PC-9 (cell line): ENCODE data around the gene CMIP. TPM values are rescaled to one million over a fixed set of nuclear protein-coding genes. Genes with fewer than 3 reads are reported as not detected.

Experiments used
- BruUV-seq: library from RNA; stranded (reverse); fragments of 400-500 nt; replicated peaks from 2 replicates; lab custom pipeline; 2021; lab: Mats Ljungman, UMichigan
- CTCF ChIA-PET: fragments of 300-600 bp; sonication (Branson Sonifier 250); formaldehyde crosslinking; loops from one replicate; lab custom pipeline; 2022; ENCODE audit warnings: antibody characterized with exemption; lab: Charles Lee
- POLR2A ChIA-PET: fragments of 300-600 bp; sonication (Branson Sonifier 250); formaldehyde crosslinking; loops from one replicate; lab custom pipeline; 2022; ENCODE audit warnings: antibody characterized with exemption; ENCODE audit not compliant: unreplicated experiment; lab: Charles Lee
- DNase-seq, 2 experiments: peaks; one replicate each; pipeline versions ENCODE4 v3.0.0 to v3.0.0-alpha.2; 2015 to 2022; ENCODE audit warnings: mixed read lengths in 1 of 2
- H2AFZ ChIP-seq: fragments of 200-600 bp; sonication (generic); 2 replicates; pipeline ENCODE4 v1.8.1; 2017; ENCODE audit warnings: antibody characterized with exemption
- H3F3A ChIP-seq: fragments of 200-600 bp; sonication (generic); 2 replicates; pipeline ENCODE4 v1.8.1; 2017; ENCODE audit warnings: antibody characterized with exemption, mild to moderate bottlenecking, low read depth; ENCODE audit not compliant: insufficient read depth
- H3K27ac ChIP-seq: fragments of 200-600 bp; sonication (generic); 2 replicates; pipeline ENCODE4 v1.6.1; 2016; ENCODE audit warnings: mixed run types
- H3K27me3 ChIP-seq: fragments of 200-600 bp; sonication (generic); 2 replicates; pipeline ENCODE4 v1.6.1; 2016; ENCODE audit warnings: low read depth, mixed run types; ENCODE audit not compliant: insufficient read depth
- H3K36me3 ChIP-seq: fragments of 200-600 bp; sonication (generic); 2 replicates; pipeline ENCODE4 v1.6.1; 2016; ENCODE audit warnings: low read depth, mixed run types
- H3K4me1 ChIP-seq: fragments of 200-600 bp; sonication (generic); replicated peaks from 2 replicates; pipeline ENCODE4 v1.6.1; 2016; ENCODE audit warnings: mixed run types; ENCODE audit not compliant: insufficient read depth
- H3K4me2 ChIP-seq: fragments of 200-600 bp; sonication (generic); 2 replicates; pipeline ENCODE4 v1.6.1; 2017; ENCODE audit warnings: mixed run types
- H3K4me3 ChIP-seq: fragments of 200-600 bp; sonication (generic); 2 replicates; pipeline ENCODE4 v1.6.1; 2016; ENCODE audit warnings: mixed run types
- H3K79me2 ChIP-seq: fragments of 200-600 bp; sonication (generic); 2 replicates; pipeline ENCODE4 v1.6.1; 2017; ENCODE audit warnings: low read depth, mixed run types
- H3K9me2 ChIP-seq: fragments of 200-600 bp; sonication (generic); 2 replicates; pipeline ENCODE4 v1.8.1; 2017; ENCODE audit warnings: mild to moderate bottlenecking; ENCODE audit not compliant: insufficient read depth
- H3K9me3 ChIP-seq: fragments of 200-600 bp; sonication (generic); 2 replicates; pipeline ENCODE4 v1.8.1; 2016; ENCODE audit warnings: low read depth; ENCODE audit not compliant: insufficient read depth
- H4K20me1 ChIP-seq: fragments of 200-600 bp; sonication (generic); 2 replicates; pipeline ENCODE4 v1.8.1; 2017; ENCODE audit not compliant: insufficient read depth
- CTCF ChIP-seq: fragments of 200-600 bp; sonication (generic); conservative IDR thresholded peaks from 2 replicates; pipeline ENCODE4 v1.6.1; 2017; ENCODE audit warnings: mixed run types, antibody characterized with exemption, mild to moderate bottlenecking, moderate library complexity
- EZH2 ChIP-seq: fragments of 200-600 bp; sonication (generic); IDR thresholded peaks from 2 replicates; pipeline ENCODE4 v1.8.0; 2017; ENCODE audit warnings: antibody characterized with exemption, low read depth
- intact Hi-C: fragments of 100-400 bp; cut with micrococcal nuclease; formaldehyde crosslinking; loops from one replicate; pipeline ENCODE4 v1.10.0; 2022; ENCODE audit not compliant: unreplicated experiment
- total RNA-seq: library from RNA; stranded (reverse); gene quantifications from 2 replicates; pipeline ENCODE4 v1.2.3, GENCODE V29; 2021

The CMIP gene
- total RNA-seq, 1 experiment from 2014 or later: 96.6 TPM

- no peak overlapping the region for H3K4me2 ChIP-seq
- CTCF ChIA-PET: no interaction called here
Measured at GRCh38 chr16:81469710-81470535, 25.3 kb downstream of the CMIP start.

GRCh38 chr16:81470796-81471636 lies 26.4 kb downstream of the CMIP start:
- no peak for DNase-seq
- Histone ChIP-seq H3K9me3 (no peaks in the 10 kb centered on the region), H3K36me3 (0 out of 2 replicates have a peak, but pooled peaks cover 6% of the 10 kb centered on the region), H2AFZ (no peak overlapping the region), H3K27me3 (no peaks in the 10 kb centered on the region), H3K9me2 (no peaks in the 10 kb centered on the region), H3K4me2 (no peak overlapping the region), H3K4me3 (no peak overlapping the region), H3F3A (peaks cover 29% of the 10 kb centered on the region; the same call in 1 of the 2 replicates), H4K20me1 (peaks cover 89% of the 10 kb centered on the region), H3K4me1 (no peaks in the 10 kb centered on the region), H3K79me2 (peaks cover 95% of the 10 kb centered on the region), H3K27ac (no peak overlapping the region)
- BruUV-seq: no TSS peak
- ChIA-PET POLR2A (no interaction called here), CTCF (no interaction called here)
- TF ChIP-seq EZH2: no peak
- no peak for TF ChIP-seq CTCF
- intact Hi-C loops: no loop called here

More at GRCh38 chr16:81469710-81470535, 25.3 kb downstream of the CMIP start:
- intact Hi-C loops: no loop called here
- no peaks in the 10 kb centered on the region for H3K4me1 ChIP-seq
- peaks cover 29% of the 10 kb centered on the region; the same call in 1 of the 2 replicates for H3F3A ChIP-seq
- no peaks in the 10 kb centered on the region for H3K27me3 ChIP-seq
- H3K27ac ChIP-seq: 0 out of 2 replicates have a peak overlapping the region, but pooled peaks have one; percentile 29
- POLR2A ChIA-PET: interaction anchor here (0.6 kb wide), 1 partner anchor 109 kb away, joined by 3 read pairs; no protein-coding TSS in a partner anchor
- H3K9me2 ChIP-seq: no peaks in the 10 kb centered on the region
- no peak for DNase-seq
- peaks cover 99% of the 10 kb centered on the region for H3K79me2 ChIP-seq
- peaks cover 92% of the 10 kb centered on the region for H4K20me1 ChIP-seq
- H3K4me3 ChIP-seq: no peak overlapping the region
- H3K9me3 ChIP-seq: no peaks in the 10 kb centered on the region
- no TSS peak for BruUV-seq
- H3K36me3 ChIP-seq: 0 out of 2 replicates have a peak, but pooled peaks cover 6% of the 10 kb centered on the region
- no peak overlapping the region for H2AFZ ChIP-seq
- TF ChIP-seq CTCF (no peak), EZH2 (no peak)

GRCh38 chr16:81471882-81472281 lies 27.3 kb downstream of the CMIP start:
- H3K9me3 ChIP-seq: no peaks in the 10 kb centered on the region
- H3F3A ChIP-seq: peaks cover 29% of the 10 kb centered on the region; the same call in 1 of the 2 replicates
- TF ChIP-seq CTCF (no peak), EZH2 (no peak)
- ChIA-PET CTCF (no interaction called here), POLR2A (no interaction called here)
- H2AFZ ChIP-seq: no peak overlapping the region
- peaks cover 92% of the 10 kb centered on the region for H3K79me2 ChIP-seq
- no peaks in the 10 kb centered on the region for H3K9me2 ChIP-seq
- BruUV-seq: no TSS peak
- DNase-seq: no peak
- H3K4me2 ChIP-seq: no peak overlapping the region
- peaks cover 83% of the 10 kb centered on the region for H4K20me1 ChIP-seq
- no peak overlapping the region for H3K4me3 ChIP-seq
- H3K4me1 ChIP-seq: no peaks in the 10 kb centered on the region
- H3K27ac ChIP-seq: no peak overlapping the region
- 0 out of 2 replicates have a peak, but pooled peaks cover 6% of the 10 kb centered on the region for H3K36me3 ChIP-seq
- intact Hi-C loops: no loop called here
- H3K27me3 ChIP-seq: no peaks in the 10 kb centered on the region
